Mammary epithelial cell (primary cell): ENCODE data around the gene NTRK1.

Source experiments
- EZH2 ChIP-seq: IDR thresholded peaks from 2 replicates; pipeline ENCODE4 v1.6.1; 2012; ENCODE audit warnings: low read length, inconsistent platforms, borderline replicate concordance
- TF ChIP-seq, protein P1 (sequence below), 2 donors: IDR thresholded peaks in 1 of 2; conservative IDR thresholded peaks in 1 of 2; 2 replicates each; pipeline ENCODE4 v1.5.1; 2011 to 2012; ENCODE audit warnings: inconsistent platforms in 2 of 2, low read length in 2 of 2, mild to moderate bottlenecking in 2 of 2, control low read depth in 1 of 2, low read depth in 1 of 2; ENCODE audit not compliant: insufficient read depth in 1 of 2; ENCODE audit errors: extremely low read depth in 1 of 2

DNA sequence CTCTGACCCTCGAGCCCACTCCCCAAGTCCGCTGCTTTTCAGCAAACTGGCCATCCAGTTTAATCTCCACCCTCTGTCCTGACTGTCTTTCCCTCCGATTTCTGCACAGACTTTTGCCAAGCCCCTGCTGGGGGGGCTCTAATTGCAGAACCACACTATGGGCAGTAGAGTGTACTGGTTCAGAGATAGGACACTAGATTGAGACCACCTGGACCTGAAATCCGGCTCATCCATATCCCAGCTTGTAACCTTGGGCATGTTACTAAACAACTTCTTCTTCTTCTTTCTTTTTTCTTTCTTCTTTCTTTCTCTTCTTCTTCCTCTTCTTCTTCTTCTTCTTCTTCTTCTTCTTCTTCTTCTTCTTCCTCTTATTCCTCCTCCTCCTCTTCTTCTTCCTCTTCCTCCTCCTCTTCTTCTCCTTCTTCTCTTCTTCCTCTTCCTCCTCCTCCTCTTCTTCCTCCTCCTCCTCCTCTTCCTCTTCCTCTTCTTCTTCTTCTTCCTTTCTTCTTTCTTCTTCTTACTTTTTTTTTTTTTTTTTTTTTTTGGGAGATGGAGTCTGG lies 67.5 kb downstream of the NTRK1 start:
- TF ChIP-seq, protein P1, sequence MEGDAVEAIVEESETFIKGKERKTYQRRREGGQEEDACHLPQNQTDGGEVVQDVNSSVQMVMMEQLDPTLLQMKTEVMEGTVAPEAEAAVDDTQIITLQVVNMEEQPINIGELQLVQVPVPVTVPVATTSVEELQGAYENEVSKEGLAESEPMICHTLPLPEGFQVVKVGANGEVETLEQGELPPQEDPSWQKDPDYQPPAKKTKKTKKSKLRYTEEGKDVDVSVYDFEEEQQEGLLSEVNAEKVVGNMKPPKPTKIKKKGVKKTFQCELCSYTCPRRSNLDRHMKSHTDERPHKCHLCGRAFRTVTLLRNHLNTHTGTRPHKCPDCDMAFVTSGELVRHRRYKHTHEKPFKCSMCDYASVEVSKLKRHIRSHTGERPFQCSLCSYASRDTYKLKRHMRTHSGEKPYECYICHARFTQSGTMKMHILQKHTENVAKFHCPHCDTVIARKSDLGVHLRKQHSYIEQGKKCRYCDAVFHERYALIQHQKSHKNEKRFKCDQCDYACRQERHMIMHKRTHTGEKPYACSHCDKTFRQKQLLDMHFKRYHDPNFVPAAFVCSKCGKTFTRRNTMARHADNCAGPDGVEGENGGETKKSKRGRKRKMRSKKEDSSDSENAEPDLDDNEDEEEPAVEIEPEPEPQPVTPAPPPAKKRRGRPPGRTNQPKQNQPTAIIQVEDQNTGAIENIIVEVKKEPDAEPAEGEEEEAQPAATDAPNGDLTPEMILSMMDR (conservative IDR thresholded peaks at IDR 0.05 in 1 of 2, IDR thresholded peaks at IDR 0.05 in 1 of 2; ENCODE audit: extremely low read depth in 1 of 2, insufficient read depth in 1 of 2, low read depth in 1 of 2, low read length in 2 of 2) = no peak
- no peak for TF ChIP-seq EZH2
